DOHH2 (cell line): ENCODE results near the gene ATP8A2.

ENCODE experiments used
- EZH2phosphoT487 ChIP-seq: fragments of 200-600 bp; sonication (generic); IDR thresholded peaks from 2 replicates; pipeline ENCODE4 v1.6.1; 2017; ENCODE audit warnings: borderline replicate concordance, mild to moderate bottlenecking, antibody characterized with exemption, low read length, moderate library complexity, mixed read lengths
- TF ChIP-seq, protein P1 (sequence below): fragments of 200-600 bp; sonication (generic); IDR thresholded peaks from one replicate; pipeline ENCODE4 v1.5.1; 2014; ENCODE audit warnings: antibody characterized with exemption, mild to moderate bottlenecking, low read depth, low read length; ENCODE audit not compliant: poor library complexity, severe bottlenecking

DNA sequence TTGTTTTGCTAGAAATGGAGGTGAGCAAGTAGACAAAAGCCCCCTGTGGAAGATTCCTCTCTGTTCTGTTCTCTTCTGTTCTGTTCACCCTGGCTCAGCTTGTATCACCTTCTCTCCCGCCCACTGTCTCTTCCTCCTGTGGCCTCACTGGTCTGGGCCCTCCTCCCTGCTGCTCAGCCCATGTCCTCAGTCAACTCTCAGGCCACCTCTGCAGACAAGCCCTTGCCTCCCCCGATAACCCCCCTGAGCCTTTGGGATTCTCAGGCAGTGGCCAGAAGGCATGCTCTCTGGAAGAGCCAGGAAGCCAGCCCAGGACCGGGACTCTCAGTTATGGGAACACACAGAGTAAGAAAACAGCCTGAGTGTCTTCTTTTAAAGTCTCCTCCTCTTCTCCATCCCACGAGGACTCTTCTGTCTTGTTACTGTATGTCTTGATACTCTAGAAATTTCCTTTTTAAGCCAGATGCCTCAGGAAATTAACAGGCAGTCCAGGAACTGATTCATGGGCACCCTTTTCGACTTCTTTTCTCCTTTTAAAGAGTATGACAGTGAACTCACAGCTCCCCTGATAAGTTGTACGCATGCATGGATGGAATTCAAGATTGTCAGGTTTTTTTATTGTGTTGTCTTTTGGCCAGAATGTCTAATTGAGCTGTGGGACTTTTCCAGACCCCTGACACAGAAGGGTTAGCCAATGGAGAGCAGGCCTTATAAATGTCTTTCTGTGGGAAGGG lies 646.3 kb downstream of the ATP8A2 start:
- TF ChIP-seq, protein P1, sequence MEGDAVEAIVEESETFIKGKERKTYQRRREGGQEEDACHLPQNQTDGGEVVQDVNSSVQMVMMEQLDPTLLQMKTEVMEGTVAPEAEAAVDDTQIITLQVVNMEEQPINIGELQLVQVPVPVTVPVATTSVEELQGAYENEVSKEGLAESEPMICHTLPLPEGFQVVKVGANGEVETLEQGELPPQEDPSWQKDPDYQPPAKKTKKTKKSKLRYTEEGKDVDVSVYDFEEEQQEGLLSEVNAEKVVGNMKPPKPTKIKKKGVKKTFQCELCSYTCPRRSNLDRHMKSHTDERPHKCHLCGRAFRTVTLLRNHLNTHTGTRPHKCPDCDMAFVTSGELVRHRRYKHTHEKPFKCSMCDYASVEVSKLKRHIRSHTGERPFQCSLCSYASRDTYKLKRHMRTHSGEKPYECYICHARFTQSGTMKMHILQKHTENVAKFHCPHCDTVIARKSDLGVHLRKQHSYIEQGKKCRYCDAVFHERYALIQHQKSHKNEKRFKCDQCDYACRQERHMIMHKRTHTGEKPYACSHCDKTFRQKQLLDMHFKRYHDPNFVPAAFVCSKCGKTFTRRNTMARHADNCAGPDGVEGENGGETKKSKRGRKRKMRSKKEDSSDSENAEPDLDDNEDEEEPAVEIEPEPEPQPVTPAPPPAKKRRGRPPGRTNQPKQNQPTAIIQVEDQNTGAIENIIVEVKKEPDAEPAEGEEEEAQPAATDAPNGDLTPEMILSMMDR = no peak
- TF ChIP-seq EZH2phosphoT487 = no peak
